Activated CD4-positive, alpha-beta T cell treated with anti-CD3 and anti-CD28 coated beads, Interleukin-2, Interleukin-6, amounts not matched to agents 100 ng/mL and 50 ng/mL, durations not matched to agents 16 hours and 8 hours (primary cell): ENCODE measurements around the gene TPST1.
"Not testable (repeated sequence)": the region's sequence is repeated elsewhere in the genome, so short reads cannot be mapped to it uniquely, and the experiment has no call there.

Experiments
- DNase-seq: peaks from one replicate; pipeline ENCODE4 v3.0.0-alpha.2; 2020

TPST1 gene

GRCh38 chr7:66189695-66190503, 15.2 kb upstream of the TPST1 start:
- DNase-seq: no peak

GRCh38 chr7:66190504-66190857, 14.7 kb upstream of the TPST1 start:
- no peak for DNase-seq

- DNase-seq: no peak
Observed at GRCh38 chr7:66193146-66193725, 11.9 kb upstream of the TPST1 start.

GRCh38 chr7:66198469-66198868, 6.7 kb upstream of the TPST1 start:
- DNase-seq: no peak

GRCh38 chr7:66198956-66199355, 6.2 kb upstream of the TPST1 start:
- DNase-seq: no peak

- no peak for DNase-seq
Observed at GRCh38 chr7:66202441-66202840, 2.7 kb upstream of the TPST1 start.

- DNase-seq: no peak
Observed at GRCh38 chr7:66205741-66206090, 582 bp downstream of the TPST1 start.

- no peak for DNase-seq
Observed at GRCh38 chr7:66206119-66206933, 1.2 kb downstream of the TPST1 start.

- DNase-seq: no peak
Observed at GRCh38 chr7:66206934-66207240, 1.8 kb downstream of the TPST1 start.

- no peak for DNase-seq
Observed at GRCh38 chr7:66207540-66207939, 2.4 kb downstream of the TPST1 start.

- DNase-seq: no peak
Observed at GRCh38 chr7:66211429-66211828, 6.3 kb downstream of the TPST1 start.

- DNase-seq: no peak
Observed at GRCh38 chr7:66213637-66214036, 8.5 kb downstream of the TPST1 start.

- no peak for DNase-seq
Observed at GRCh38 chr7:66216687-66217086, 11.6 kb downstream of the TPST1 start.

GRCh38 chr7:66219805-66220204, 14.7 kb downstream of the TPST1 start:
- DNase-seq: no peak

- DNase-seq: no peak
Observed at GRCh38 chr7:66221442-66221841, 16.3 kb downstream of the TPST1 start.

GRCh38 chr7:66227808-66228207, 22.7 kb downstream of the TPST1 start:
- DNase-seq: no peak

- DNase-seq: not testable (repeated sequence)
Observed at GRCh38 chr7:66231326-66232216, 26.4 kb downstream of the TPST1 start.

- DNase-seq: no peak
Observed at GRCh38 chr7:66233638-66234037, 28.5 kb downstream of the TPST1 start.

GRCh38 chr7:66236713-66237303, 31.7 kb downstream of the TPST1 start:
- DNase-seq: no peak

GRCh38 chr7:66237906-66238772, 33.0 kb downstream of the TPST1 start:
- DNase-seq: no peak

GRCh38 chr7:66238773-66239466, 33.8 kb downstream of the TPST1 start:
- no peak for DNase-seq
